ENCODE results near the gene TUBA4B.

Gene TUBA4B

DNA sequence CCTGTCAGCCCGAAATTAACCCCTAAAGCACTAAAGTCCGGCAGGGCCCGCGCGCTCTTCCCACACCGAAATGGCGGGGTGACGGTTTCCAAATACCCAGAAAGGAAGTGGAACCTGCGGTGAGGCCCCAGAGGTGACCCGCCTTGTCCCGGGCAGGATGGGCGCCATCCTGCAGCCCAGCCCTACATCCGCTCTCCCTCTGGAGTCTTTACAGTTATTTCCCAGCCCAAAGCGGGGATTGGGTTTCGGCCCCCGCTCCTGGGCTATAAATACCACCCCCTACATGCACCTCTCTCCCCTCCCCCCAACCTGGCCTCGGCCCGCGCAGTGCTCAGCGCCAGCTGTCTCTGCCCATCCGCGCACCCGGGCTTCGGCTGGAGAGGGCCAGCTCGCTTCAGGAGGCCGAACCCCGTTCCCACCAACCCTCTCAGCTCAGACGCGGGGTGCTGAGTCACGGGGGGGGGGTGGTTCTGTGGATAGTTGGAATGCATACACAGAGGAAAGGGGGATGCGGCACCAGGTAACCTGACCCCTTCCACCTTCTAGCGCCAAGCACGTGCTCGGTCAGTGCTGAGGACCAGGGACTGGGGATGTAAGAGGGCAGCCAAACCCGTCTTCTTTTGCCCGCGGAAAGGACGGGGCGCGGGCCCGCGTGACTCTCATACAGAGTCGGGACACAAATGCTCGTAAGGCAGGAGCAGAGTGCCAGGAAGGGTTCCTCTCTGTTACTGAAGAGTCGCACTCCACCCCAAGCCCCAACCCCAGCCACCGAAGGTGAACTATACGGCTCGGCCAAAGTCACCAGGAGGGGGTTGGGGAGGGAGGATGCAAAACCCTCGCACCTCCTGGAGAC is at the start of gene TUBA4B:
TUBA4B (plus strand) TSS at position 344 of the 853 bp plus-strand sequence; CDS start at position 509, 165 bp downstream.
- no peak for DNase-seq (ENCODE audit: low read depth)

- no peak for DNase-seq (ENCODE audit: low read depth)
Measured at GRCh38 chr2:219204425-219205164, 48.4 kb upstream of the TUBA4B start.

- no peak for DNase-seq (ENCODE audit: low read depth)
Measured at GRCh38 chr2:219205165-219205538, 47.9 kb upstream of the TUBA4B start.

- DNase-seq (ENCODE audit: low read depth) = no peak
Measured at GRCh38 chr2:219205981-219206327, 47.1 kb upstream of the TUBA4B start.

DNA sequence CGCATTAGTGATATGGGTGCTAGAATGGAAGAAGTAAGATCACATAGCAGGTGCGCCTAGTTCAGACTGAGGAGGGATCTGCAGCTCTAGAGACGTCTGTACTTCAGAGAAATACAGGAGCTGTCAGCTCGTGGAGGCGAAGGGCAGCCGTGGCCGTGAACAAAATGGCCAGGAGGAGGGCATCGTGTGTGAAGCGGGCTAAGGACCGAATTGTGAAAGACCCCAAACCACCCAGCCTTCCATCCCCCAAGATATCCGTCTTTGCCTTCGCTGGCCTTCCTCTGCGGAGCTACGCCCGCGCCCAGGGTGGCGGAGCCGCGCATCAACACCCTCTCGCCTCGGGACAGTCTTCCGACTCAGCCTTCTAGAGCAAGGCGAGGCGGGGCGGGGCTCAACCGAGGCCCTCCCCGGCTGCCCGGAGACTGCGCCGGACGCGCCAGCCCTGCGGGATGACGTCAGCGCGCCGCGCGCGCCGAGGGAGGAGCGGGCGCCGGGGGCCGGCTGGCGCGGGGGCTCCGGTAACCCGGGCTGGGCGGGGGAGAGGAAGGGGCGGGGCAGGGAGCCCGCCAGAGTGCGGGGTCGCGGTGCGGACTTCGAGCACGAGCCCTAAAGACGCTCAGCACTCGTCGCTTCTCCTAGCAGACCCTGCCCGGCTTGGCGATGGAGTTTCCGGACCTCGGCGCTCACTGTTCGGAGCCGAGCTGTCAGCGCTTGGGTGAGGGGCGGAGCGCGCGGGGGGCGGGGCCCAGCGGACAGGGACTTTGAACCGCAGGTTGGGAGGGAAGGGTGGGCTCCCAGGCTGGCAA is 46.5 kb upstream of the TUBA4B start, which contains the start of gene ZFAND2B:
ZFAND2B (plus strand) TSS at position 455 of the 806 bp plus-strand sequence; CDS start at position 661, 206 bp downstream.
- peak; percentile 91 for DNase-seq (ENCODE audit: low read depth)

GRCh38 chr2:219207134-219207883 is 45.7 kb upstream of the TUBA4B start:
- no peak for DNase-seq (ENCODE audit: low read depth)

GRCh38 chr2:219207884-219208740 is 44.9 kb upstream of the TUBA4B start:
- no peak for DNase-seq (ENCODE audit: low read depth)

GRCh38 chr2:219209236-219210195 is 43.5 kb upstream of the TUBA4B start:
- DNase-seq (ENCODE audit: low read depth) = no peak

DNA sequence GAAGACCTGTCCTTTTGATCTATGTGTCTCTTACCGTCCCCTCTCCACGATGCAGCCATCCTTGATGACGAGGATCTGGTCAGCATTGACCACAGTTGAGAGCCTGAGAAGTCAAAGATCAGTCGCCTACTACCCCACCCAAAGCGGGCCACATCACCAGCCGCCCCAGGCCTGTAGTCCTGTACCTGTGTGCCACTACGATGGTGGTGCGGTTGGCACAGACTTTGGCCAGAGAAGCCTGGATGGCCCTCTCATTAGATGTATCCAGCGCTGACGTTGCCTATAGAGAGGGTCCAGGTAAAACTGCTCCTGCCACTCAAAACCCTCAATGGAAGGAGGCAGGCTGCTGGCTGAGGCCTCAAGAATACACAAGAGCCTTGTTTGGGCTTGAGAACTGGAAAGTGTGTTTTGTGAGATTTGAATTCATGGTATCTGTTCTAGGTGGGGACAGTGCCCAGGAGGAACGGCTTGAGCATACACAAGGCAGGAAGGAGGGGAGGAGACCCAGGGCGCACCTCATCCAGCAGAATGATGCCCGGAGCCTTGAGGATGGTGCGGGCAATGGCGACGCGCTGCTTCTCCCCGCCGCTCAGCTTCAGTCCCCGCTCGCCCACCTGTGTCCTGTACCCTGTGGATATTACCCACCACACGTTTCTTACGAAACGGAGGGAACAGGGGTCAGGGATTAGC is 42.7 kb upstream of the TUBA4B start:
- DNase-seq (ENCODE audit: low read depth) = no peak

DNA sequence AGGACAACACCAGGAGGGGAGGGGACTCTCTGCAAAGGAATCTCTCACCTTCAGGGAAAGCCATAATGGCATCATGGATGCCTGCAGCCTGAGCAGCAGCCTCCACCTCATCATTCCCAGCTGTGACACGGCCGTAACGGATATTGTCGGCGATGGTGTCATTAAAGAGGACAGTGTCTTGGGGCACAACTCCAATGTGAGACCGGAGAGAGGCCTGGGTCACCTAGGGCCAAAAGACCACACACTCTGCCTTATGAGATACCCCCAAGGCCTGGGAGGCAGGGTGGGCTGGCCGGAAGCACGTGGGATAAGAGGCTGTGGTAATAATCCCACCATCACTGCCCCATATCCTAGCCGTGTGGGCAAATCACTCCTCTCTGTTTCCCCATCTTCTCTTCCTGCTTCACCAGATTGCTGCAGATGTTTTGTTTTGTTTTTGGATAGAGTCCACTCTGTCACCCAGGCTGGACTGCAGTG is 42.1 kb upstream of the TUBA4B start:
- DNase-seq (ENCODE audit: low read depth) = no peak

- DNase-seq (ENCODE audit: low read depth) = no peak
Measured at GRCh38 chr2:219213026-219213415, 40.0 kb upstream of the TUBA4B start.

GRCh38 chr2:219213486-219214071 is 39.5 kb upstream of the TUBA4B start:
- DNase-seq (ENCODE audit: low read depth) = no peak

DNA sequence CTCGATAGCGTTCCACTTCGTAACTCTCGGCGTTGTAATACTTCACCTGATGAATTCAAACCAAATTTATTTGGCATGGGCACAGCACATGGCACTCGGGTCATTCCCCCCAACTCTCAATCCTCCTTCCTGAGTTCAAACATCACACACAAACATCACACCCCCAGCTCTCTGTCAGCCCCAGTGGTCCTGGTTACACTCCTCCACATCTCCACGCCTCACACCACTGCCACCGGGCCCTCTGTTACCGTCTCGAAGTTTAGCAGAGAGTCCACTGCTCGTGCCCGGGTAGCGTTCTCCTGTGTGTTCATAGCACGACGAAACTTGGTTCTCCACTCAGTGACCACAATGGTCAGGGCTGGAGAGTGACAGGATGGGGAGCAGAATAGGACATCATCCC is 38.9 kb upstream of the TUBA4B start:
- DNase-seq (ENCODE audit: low read depth) = no peak

GRCh38 chr2:219214786-219215185 is 38.3 kb upstream of the TUBA4B start:
- no peak for DNase-seq (ENCODE audit: low read depth)

DNA sequence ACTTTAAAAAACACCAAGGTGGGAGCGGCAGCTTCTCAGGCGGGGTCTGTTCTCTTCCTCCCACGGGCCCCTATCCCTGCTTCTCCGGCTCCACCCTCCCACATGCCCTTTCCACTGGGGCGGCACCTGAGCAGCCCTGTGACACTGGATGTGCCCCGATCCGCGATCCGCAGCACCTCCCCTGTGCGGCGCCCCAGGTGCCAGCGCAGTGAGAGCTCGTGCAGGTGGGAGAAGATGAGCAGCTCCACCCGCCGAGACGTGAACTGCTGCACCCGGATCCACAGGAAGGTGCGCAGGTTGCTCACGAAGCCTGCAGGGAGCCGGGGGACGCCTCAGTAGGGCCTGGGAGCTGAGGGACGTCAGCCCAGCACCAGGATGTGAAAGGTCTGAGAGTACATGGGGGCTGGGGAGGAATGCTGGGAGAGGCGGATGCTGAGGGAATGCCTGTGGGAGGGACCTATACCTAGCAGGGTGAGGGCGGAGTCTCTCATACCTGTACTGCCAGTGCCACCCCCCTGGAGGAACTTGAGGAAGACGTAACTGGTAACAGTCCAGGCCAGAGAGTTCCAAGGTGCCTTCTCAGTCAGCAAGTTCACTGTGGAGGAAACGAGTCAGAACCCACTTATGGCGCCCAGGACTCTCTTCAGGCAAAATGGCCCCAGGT is 37.0 kb upstream of the TUBA4B start:
- no peak for DNase-seq (ENCODE audit: low read depth)

GRCh38 chr2:219216535-219216915 is 36.5 kb upstream of the TUBA4B start:
- DNase-seq (ENCODE audit: low read depth) = no peak

- no peak for DNase-seq (ENCODE audit: low read depth)
Measured at GRCh38 chr2:219218217-219218731, 34.8 kb upstream of the TUBA4B start.
